Kidney (tissue), 14 donors: ENCODE data around the gene CHML. TPM values are rescaled to one million over a fixed set of nuclear protein-coding genes. Genes with fewer than 3 reads are reported as not detected.

Experiments
- DNase-seq, 5 donors: peaks; one replicate each; pipeline ENCODE4 v3.0.0-alpha.2; 2013 to 2020
- FAIRE-seq: peaks from 2 replicates; lab custom pipeline; 2012; peaks lifted over from hg19 to GRCh38; lab: Jason Lieb, UNC
- H3K27ac ChIP-seq, 2 donors: one replicate each; pipeline ENCODE4 v1.7.0; 2013; ENCODE audit warnings: low read depth in 2 of 2, low read length in 2 of 2, inconsistent platforms in 1 of 2
- H3K27me3 ChIP-seq: one replicate; pipeline ENCODE4 v1.7.1; 2013; ENCODE audit warnings: low read length, inconsistent platforms; ENCODE audit not compliant: control insufficient read depth, insufficient read depth
- H3K36me3 ChIP-seq, 3 donors: one replicate each; pipeline versions ENCODE4 v1.7.0 to v1.7.1; 2013; ENCODE audit warnings: low read length in 3 of 3, control low read depth in 1 of 3, inconsistent platforms in 1 of 3; ENCODE audit not compliant: insufficient read depth in 3 of 3, control insufficient read depth in 2 of 3
- H3K4me1 ChIP-seq, 3 donors: one replicate each; pipeline versions ENCODE4 v1.7.0 to v1.7.1; 2013; ENCODE audit warnings: low read length in 3 of 3, inconsistent platforms in 1 of 3, low read depth in 1 of 3; ENCODE audit not compliant: control insufficient read depth in 2 of 3, insufficient read depth in 2 of 3
- H3K4me3 ChIP-seq, 3 donors: one replicate each; pipeline versions ENCODE4 v1.7.0 to v1.8.1; 2013; ENCODE audit warnings: low read length in 3 of 3, control low read depth in 1 of 3, inconsistent platforms in 1 of 3
- H3K9ac ChIP-seq, 3 donors: one replicate each; pipeline versions ENCODE4 v1.7.0 to v1.7.1; 2013; ENCODE audit warnings: low read length in 3 of 3, control low read depth in 1 of 3, inconsistent platforms in 1 of 3
- H3K9me3 ChIP-seq, 3 donors: one replicate each; pipeline versions ENCODE4 v1.7.0 to v1.7.1; 2013; ENCODE audit warnings: low read length in 3 of 3, control low read depth in 1 of 3, inconsistent platforms in 1 of 3; ENCODE audit not compliant: control insufficient read depth in 2 of 3, insufficient read depth in 1 of 3
- intact Hi-C: fragments of 100-400 bp; cut with DNase I; formaldehyde crosslinking; loops from one replicate; pipeline ENCODE4 v1.11.1; 2022
- polyA plus RNA-seq: library from polyadenylated mRNA; stranded (reverse); fragments of 350-450 nt; fragmentation: Illumina TruSeq; extraction: RNeasy Lipid Tissue Mini Kit (QIAGEN cat#74804); gene quantifications from one replicate; pipeline ENCODE4 v1.2.3, GENCODE V29; 2014; ENCODE audit warnings: low read depth, low replicate concordance; ENCODE audit not compliant: insufficient read depth
- total RNA-seq: library from RNA; stranded (reverse); fragmentation: NEBNext Ultra II Directional; extraction: Animal tissue kit (Norgen Biotek cat#: 25700); gene quantifications from one replicate; pipeline ENCODE4 v1.2.1, GENCODE V29; 2021
- TF ChIP-seq, protein P1 (sequence below): IDR thresholded peaks from 3 replicates; pipeline ENCODE4 v1.5.1; 2012; ENCODE audit warnings: mild to moderate bottlenecking, moderate library complexity, borderline replicate concordance; ENCODE audit not compliant: insufficient read depth; ENCODE audit errors: extremely low read depth
- donor health status: control.
- donor health status: control.
- donor health status: control.
- donor health status: control.
- donor health status: control.
- donor health status: DM: yes; HTN: yes; CAD: no.
- donor health status: Normal renal cell carcinoma (clear cell type).

CHML gene
- total and polyA plus RNA-seq, 2 donors from 2014 or later = 1.8 to 7.3 TPM

- intact Hi-C loops = no loop called here
- Histone ChIP-seq H3K27ac (no peak overlapping the region), H3K4me1 (peaks cover 0 to 3% (median 0%) of the 10 kb centered on the region in 3 donors), H3K9ac (peak overlapping the region; percentile 7 to 46 (median 43)), H3K4me3 (peak overlapping the region; percentile 50 to 91 (median 90)), H3K9me3 (no peaks in the 10 kb centered on the region), H3K36me3 (no peaks in the 10 kb centered on the region), H3K27me3 (no peaks in the 10 kb centered on the region)
- no peak for FAIRE-seq
- TF ChIP-seq, protein P1, sequence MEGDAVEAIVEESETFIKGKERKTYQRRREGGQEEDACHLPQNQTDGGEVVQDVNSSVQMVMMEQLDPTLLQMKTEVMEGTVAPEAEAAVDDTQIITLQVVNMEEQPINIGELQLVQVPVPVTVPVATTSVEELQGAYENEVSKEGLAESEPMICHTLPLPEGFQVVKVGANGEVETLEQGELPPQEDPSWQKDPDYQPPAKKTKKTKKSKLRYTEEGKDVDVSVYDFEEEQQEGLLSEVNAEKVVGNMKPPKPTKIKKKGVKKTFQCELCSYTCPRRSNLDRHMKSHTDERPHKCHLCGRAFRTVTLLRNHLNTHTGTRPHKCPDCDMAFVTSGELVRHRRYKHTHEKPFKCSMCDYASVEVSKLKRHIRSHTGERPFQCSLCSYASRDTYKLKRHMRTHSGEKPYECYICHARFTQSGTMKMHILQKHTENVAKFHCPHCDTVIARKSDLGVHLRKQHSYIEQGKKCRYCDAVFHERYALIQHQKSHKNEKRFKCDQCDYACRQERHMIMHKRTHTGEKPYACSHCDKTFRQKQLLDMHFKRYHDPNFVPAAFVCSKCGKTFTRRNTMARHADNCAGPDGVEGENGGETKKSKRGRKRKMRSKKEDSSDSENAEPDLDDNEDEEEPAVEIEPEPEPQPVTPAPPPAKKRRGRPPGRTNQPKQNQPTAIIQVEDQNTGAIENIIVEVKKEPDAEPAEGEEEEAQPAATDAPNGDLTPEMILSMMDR = no peak
- DNase-seq = peak in 2 of 5 donors; percentile 51 to 52
These were observed 1.1 kb downstream of the CHML start for GRCh38 chr1:241638909-241639622.

DNA sequence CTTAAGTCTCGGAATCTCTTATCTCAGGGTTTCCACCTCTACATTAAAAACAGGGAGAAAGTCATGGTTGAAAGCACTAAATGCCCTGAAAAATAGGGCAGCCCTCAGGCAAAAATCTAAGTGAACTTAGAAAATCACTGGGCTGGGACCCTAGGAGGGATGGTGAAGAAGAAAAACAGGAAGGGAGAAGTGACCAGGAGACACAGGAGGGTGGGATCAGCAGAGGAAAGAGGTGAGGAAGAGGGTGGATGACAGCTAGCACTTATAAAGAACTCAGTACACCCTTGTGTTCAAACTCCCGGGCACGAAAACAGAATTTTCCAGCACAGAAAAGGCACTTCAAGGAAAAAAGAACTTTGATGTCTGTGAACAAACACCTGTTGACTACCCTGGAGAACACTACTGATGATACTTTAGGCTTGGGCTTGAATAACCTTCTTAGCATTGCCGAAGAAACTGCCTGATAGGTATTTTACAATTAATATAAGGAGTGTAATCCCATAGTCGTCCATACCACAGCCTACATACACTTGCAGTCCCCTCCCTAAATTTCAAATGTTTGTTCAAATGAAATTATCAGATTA is 2.0 kb downstream of the CHML start:
- Histone ChIP-seq H3K4me1 (peaks cover 0 to 3% (median 0%) of the 10 kb centered on the region in 3 donors), H3K9ac (no peak overlapping the region), H3K36me3 (no peaks in the 10 kb centered on the region), H3K9me3 (no peaks in the 10 kb centered on the region), H3K27ac (no peak overlapping the region), H3K4me3 (peak overlapping the region in 1 of 3 donors; percentile 90), H3K27me3 (no peaks in the 10 kb centered on the region)
- intact Hi-C loops = no loop called here
- FAIRE-seq = no peak
- TF ChIP-seq, protein P1 = no peak
- DNase-seq = no peak

DNA sequence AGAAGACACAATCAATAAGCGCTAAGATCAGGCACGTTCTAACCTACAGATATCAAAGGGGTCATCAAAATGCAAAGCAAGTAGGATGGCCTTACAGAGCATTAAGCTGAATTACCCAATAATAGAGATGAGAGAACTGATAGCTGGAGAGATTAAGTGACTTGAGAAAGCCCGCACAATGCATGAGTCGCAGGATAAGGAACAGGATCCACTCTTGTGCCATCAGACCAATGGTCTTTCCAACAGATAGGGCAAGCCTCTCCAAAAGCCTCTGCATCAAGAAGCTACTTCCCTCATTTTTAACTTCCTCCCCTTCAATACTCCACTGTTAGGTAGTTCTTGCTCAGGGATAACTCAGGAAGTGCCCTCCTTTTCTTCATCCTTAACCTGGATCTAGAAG is 2.6 kb downstream of the CHML start:
- no peaks in the 10 kb centered on the region for H3K9me3 ChIP-seq
- DNase-seq = no peak
- no peak overlapping the region for H3K9ac ChIP-seq
- H3K4me3 ChIP-seq = no peak overlapping the region
- H3K27ac ChIP-seq = no peak overlapping the region
- no peak for FAIRE-seq
- no peaks in the 10 kb centered on the region for H3K27me3 ChIP-seq
- H3K36me3 ChIP-seq = no peaks in the 10 kb centered on the region
- H3K4me1 ChIP-seq = peaks cover 0 to 3% (median 0%) of the 10 kb centered on the region in 3 donors
- TF ChIP-seq, protein P1 = no peak
- intact Hi-C loops = no loop called here
